GM18870 (cell line): ENCODE results near the gene MT2A.

Source experiments
- ATAC-seq: cut with Tn5 transposase; IDR thresholded peaks from one replicate; pipeline ENCODE4 v1.9.1; 2021; ENCODE audit warnings: moderate library complexity; ENCODE audit not compliant: unreplicated experiment

MT2A gene

GRCh38 chr16:56636616-56637413, 28.4 kb downstream of the MT2A start:
- no peak for ATAC-seq

GRCh38 chr16:56637814-56638750, 29.7 kb downstream of the MT2A start, which contains the start of gene MT1A:
Gene MT1A, plus strand, starts transcription at chr16:56638666. Its CDS starts 73 bp downstream, at chr16:56638739.
- no peak for ATAC-seq

DNA sequence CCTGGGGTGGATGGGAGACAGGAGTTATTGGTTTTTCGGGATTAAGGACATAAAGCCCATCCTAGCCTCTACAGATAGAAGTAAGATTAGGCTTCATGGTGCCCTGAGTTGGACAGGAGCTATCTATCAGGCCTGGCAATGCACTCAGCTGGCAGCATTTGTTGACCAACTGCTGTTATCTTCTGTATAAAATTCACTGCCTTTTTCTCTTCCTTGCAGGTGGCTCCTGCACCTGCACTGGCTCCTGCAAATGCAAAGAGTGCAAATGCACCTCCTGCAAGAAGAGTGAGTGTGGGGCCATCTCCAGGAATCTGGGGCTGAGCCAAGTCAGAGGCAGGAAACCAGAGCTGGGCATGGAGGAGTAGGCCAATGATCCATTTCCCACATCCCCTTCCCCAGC, 30.7 kb downstream of the MT2A start:
- ATAC-seq: no peak

- ATAC-seq: no peak
Observed at GRCh38 chr16:56640076-56640475, 31.7 kb downstream of the MT2A start.

DNA sequence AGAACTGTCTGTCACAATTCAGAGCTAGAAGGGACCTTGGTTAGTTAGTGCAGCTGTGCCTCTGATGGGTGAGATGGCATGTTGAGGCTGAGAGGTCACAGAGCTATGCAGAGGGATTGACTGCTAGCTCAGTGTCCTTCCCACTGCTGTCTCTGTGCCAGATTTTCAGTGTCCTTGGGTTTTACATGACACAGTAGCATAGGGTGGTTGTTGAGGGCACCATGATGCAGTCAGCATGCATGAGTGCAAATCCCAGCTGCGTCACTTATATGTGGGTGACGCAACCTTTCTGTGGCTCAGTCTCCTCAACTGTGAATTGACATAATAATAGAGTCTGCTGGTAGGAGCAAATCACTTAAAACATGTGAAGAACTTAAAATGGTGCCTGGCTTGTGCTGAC, 32.8 kb downstream of the MT2A start:
- ATAC-seq: no peak

DNA sequence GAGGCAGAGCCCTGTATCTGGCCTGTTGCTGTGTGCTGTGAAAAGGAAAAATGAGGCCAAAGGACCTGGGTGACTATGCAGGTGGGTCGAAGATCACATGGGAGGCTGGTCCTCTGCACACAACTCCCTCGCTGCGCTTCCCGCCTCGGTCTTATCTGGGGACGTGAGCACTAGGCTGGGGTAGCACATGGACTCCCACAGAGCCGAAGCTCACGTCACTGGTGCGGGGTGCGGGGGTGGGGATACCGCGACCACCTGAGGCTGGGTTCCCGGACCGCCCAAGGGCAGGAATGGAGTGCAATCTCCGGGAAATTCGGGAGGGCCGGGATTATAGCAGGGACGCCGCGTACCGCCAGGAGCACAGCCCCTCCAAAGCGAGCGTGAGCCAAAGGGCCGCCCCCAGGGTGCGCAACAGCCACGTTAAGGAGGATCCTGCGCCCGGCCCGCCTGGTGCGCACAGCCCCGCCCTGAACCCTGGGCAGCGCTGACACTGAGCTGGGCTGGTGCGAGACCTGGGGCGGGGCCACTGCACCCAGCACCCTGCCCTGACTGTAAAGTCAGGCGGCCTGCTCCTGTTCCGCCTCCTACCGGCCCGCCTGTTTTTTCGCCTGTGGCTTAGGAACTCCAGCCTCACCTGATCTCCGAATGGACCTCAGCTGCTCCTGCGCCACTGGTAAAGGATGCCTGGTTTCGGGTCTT, 34.8 kb downstream of the MT2A start:
- ATAC-seq: no peak

- ATAC-seq: no peak
Observed at GRCh38 chr16:56643833-56644232, 35.4 kb downstream of the MT2A start.

- no peak for ATAC-seq
Observed at GRCh38 chr16:56645311-56645710, 36.9 kb downstream of the MT2A start.

DNA sequence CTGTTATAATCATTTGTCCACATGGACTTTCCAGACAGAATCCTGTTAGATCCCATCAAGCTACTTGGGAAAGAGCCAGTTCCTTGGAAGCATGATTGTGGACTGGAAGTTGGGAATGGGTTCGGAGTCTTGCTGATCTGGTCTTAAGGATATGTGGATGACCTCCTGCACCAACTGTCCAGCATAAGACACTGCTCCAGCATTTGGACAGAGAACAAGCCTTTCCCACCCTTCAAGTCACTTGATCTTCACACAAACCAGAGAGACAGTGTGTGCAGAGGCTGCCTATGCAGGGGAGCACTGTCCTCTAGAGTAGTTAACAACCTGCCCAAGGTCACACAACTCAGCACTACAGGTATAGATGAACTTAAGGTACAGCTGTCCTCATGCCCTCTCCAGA, 37.5 kb downstream of the MT2A start:
- no peak for ATAC-seq

GRCh38 chr16:56647641-56648431, 39.5 kb downstream of the MT2A start:
- ATAC-seq: no peak

GRCh38 chr16:56649271-56649670, 40.9 kb downstream of the MT2A start:
- no peak for ATAC-seq

DNA sequence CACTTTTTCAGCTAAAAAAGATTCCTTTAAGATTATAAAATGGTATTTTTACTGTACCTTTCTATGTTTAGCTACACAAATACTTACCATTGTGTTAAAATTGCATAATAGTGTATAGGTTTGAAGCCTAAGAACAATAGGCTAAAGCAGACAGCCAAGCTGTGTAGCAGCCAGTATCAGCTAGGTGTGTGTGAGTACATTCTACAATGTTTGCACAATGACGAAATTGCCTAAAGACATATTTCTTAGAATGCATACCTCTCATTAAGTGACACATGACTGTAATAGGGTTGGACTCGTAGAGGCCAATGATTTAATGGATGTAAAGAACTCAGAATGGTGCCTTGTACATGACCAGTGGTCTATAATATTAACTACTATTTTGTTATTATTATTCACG, 41.4 kb downstream of the MT2A start:
- ATAC-seq: no peak

- ATAC-seq: no peak
Observed at GRCh38 chr16:56651586-56651985, 43.2 kb downstream of the MT2A start, which contains the start of gene MT1B. Gene MT1B, plus strand, starts transcription at chr16:56651886. Its CDS starts 68 bp downstream, at chr16:56651954.

DNA sequence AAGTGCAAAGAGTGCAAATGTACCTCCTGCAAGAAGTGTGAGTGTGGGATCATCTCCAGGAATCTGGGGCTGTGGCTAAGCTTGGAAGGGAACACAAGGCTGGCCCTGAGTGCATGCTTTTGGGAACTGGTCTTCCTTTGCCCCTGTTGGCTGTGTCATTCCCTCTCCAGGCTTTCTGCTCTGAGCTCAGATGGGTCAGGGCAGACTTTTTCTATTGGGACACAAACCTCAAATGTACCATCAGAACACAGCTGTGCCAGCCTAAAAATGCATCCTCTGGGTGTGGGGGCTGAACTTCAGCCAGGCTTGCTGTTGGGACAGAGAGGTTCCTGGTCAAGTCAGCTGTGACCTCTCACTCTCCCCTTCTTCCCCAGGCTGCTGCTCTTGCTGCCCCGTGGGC, 44.2 kb downstream of the MT2A start:
- ATAC-seq: no peak

DNA sequence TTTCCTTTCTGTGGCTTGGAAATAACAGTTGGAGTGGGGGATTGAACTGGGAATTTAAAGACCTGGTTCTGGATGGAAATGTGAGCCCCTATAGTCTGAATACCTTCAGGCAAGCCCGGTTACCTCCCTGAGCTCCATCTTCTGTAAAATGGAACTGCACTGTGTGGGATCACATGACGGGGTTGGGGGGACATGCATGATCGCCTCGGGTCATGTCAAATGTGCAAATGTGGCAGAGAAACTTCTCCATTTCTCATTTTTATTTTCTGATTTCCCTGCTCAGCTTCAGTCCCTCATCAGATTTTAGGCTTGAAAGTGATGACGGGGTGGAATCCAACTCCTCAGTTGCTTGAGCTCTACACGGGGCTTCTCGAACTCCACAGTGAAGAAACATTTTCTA, 44.8 kb downstream of the MT2A start:
- no peak for ATAC-seq

GRCh38 chr16:56657555-56658326, 49.4 kb downstream of the MT2A start, which contains the start of gene MT1F:
Gene MT1F, plus strand, starts transcription at chr16:56657959. Its CDS starts 100 bp downstream, at chr16:56658059.
- no peak for ATAC-seq

DNA sequence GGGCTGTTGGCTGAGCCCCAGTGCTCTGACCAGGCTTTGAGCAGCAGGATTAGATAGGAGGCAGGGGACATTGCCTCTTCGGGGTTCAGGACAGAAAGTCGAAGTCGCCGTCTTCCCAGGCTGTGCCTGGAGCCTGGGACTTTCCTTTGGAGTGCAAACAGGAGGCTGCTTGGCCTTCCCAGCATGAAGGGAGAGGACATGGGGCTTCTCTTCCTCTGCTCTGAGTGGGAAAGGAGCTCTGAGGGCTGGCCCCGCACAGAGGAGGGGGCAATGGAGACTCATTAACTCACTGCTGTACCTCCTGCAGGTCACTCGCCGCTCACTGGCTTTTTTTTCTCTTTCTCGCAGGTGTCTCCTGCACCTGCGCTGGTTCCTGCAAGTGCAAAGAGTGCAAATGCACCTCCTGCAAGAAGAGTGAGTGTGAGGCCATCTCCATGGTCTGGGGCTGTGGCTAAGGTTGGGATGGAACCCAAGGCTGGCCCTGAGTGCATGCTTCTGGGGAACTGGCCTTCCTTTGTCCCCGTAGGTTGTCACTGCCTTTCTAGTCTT, 50.0 kb downstream of the MT2A start:
- no peak for ATAC-seq
